Activated gamma-delta T cell treated with anti-CD3 and anti-CD28 coated beads, Interleukin-2, amount 50 U/mL, for 16 hours (primary cell): ENCODE results near the gene APBB2.
"Not testable (repeated sequence)": the region's sequence is repeated elsewhere in the genome, so short reads cannot be mapped to it uniquely, and the experiment has no call there.

Experiments
- DNase-seq: peaks from one replicate; pipeline ENCODE4 v3.0.0-alpha.2; 2020; ENCODE audit warnings: low read depth

APBB2 gene

GRCh38 chr4:40822420-40823166 is 391.7 kb downstream of the APBB2 start:
- no peak for DNase-seq

DNA sequence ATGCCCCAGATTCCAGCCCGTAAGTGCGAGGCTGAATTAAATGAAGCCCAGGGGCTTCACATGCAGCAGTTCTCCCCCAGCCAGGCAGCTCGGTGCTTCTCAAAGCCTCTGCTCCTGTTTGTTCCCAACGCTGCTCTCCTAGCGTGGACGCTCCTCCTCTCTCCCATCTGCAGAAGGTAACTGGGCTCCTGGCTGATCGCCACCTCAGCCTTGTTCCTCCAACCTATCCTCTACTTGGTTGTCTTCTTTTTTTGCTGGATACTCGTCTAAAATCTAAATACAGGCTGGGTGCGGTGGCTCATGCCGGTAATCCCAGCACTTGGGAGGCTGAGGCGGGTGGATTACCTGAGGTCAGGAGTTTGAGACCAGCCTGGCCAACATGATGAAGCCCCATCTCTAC is 394.2 kb downstream of the APBB2 start:
- DNase-seq = no peak

GRCh38 chr4:40817157-40817556 is 397.2 kb downstream of the APBB2 start:
- DNase-seq = not testable (repeated sequence)

GRCh38 chr4:40812856-40813255 is 401.5 kb downstream of the APBB2 start:
- no peak for DNase-seq

GRCh38 chr4:40812386-40812785 is 402.0 kb downstream of the APBB2 start:
- no peak for DNase-seq

GRCh38 chr4:40811956-40812355 is 402.4 kb downstream of the APBB2 start:
- no peak for DNase-seq

- no peak for DNase-seq
These were observed 405.4 kb downstream of the APBB2 start for GRCh38 chr4:40808926-40809457.

GRCh38 chr4:40804598-40804997 is 409.7 kb downstream of the APBB2 start:
- no peak for DNase-seq

DNA sequence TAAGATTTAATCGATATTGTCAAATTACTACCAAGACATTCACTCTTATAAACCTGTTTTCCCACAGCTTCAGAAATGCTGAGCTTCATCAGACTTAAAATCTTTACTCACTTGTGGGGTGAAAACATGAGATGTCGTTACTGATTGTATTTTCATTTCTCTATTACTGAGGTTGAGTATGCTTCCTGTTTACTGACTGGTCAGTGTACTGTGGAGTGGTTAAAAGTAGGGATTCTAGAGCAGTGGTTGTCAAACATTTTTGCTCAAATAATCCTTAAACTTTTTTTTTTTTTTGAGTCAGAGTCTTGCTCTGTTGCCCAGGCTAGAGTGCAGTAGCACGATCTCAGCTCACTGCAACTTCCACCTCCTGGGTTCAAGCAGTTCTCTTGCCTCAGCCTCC is 414.3 kb downstream of the APBB2 start:
- DNase-seq = no peak

DNA sequence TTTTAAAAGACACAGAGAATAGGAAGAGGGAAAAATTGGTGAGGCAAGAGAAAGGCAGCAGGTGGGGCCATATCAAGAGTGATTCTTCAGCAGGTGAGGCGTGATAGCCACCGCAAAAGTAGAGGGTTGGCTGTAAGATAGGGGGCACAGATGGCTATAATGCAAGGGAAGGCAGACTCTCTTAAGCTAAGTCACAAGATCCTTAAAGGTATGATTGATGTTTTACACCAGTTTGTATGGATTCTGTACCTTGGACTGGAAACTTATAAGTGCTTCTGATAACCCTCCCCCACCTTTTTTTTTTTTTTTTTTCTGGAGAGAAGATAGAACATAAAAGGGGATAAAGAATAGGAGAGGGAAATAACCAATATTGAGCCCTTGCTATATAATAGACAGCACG is 424.6 kb downstream of the APBB2 start:
- no peak for DNase-seq

DNA sequence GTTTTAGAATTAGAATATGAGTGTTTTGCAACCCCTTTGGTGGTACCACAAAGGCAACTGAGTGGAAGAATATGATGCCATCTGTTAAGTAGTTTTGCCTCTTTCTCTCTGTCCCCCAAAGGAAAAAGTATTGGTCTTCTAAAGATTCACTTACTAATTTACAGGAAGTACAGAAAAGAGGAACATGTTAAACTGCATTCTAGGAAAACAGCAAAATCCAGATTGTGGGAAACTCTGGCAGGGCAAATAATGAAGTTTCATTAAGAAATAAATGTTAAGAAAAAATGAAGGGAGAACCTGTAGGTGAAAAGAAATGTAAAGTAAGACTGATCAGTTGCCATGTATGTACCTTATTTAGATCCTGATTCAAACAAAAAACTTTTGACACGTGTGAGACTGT is 425.3 kb downstream of the APBB2 start:
- no peak for DNase-seq

- DNase-seq = no peak
These were observed 426.0 kb downstream of the APBB2 start for GRCh38 chr4:40788331-40788730.

DNA sequence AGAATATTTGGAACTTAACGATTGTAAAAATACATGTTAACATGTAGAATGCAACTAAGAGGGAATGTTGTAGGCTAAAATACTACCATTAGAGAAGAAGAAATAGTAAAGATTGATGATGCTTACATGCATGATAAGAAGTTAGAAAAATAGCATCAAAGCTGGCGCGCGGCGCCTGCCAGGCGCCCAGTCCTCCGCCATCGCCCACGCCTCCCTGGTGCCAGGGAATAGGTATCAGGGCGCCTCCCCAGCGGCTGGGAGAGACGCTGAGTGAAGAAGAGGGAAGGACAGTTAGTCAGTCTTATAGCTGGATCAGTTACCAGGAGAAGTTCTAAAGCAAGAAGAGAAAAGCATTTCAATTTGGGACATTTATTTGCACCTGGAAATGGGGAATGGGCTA is 428.6 kb downstream of the APBB2 start:
- no peak for DNase-seq

DNA sequence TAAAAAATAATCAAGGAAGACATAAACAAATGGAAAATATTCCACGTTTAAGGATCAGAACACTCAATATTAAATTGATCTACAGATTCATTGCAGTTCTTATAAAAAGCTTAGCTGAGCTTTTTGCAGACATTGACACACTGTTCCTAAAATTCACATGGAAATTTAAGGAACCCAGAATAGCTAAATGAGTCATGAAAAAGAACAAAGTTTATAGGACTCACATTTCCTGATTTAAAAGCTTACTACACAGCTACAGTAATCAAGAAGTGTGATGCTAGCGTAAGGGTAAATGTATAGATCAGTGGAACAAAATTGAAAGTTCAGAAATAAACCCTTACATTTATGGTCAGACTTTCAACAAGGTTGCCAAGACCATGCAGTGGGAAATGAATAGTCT is 431.5 kb downstream of the APBB2 start:
- DNase-seq = no peak

GRCh38 chr4:40778090-40778489 is 436.3 kb downstream of the APBB2 start:
- no peak for DNase-seq

GRCh38 chr4:40769266-40769665 is 445.1 kb downstream of the APBB2 start:
- DNase-seq = no peak

- DNase-seq = no peak
These were observed 451.1 kb downstream of the APBB2 start for GRCh38 chr4:40763228-40763716.
